GM21786 (cell line): ENCODE results near the gene CIAO2A.
"Not testable (repeated sequence)": the region's sequence is repeated elsewhere in the genome, so short reads cannot be mapped to it uniquely, and the experiment has no call there.

Source experiments
- ATAC-seq: cut with Tn5 transposase; IDR thresholded peaks from one replicate; pipeline ENCODE4 v1.9.1; 2021; ENCODE audit not compliant: unreplicated experiment

CIAO2A gene

DNA sequence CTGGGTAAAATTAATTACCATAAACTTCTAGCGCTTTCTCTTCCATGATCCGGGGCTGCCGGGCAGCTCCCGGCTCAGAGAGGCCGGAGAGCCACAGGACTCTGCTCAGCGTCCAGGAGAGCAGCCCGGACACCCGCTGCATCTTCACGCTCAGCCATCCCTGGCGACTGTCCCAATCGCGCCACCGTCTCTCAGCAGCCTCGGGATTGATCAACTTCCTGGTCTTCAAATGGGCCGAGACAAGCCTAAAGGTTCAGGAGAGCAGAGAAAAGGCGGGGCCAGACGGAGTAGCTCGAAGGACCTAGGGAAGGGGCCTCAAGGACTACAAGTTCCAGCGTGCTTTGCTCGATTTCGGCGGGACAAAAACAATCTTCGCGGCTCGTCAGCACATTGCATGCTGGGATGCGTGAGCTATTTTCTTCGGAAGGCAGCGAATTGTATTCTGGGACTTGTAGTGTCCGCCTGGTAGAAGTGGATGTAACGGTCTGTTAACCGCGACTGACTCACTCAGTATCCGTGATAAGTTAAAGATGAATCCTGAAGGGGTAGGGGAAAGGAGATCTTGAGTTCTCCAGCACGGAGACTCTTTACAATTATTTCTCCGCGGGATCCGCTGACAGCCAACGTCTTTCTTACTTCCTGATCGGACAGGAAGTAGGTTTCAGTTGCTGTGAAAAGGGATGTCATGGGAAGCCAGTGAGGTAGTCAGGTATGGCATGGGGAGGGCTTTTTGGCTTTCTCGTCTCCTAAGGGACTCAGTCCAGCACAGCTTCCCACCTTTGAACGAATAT is at the start of gene CIAO2A:
Gene CIAO2A, minus strand, starts transcription at position 212 of the 791 bp plus-strand sequence. Its CDS starts 70 bp downstream, at position 142.
- ATAC-seq = peak; percentile 56

DNA sequence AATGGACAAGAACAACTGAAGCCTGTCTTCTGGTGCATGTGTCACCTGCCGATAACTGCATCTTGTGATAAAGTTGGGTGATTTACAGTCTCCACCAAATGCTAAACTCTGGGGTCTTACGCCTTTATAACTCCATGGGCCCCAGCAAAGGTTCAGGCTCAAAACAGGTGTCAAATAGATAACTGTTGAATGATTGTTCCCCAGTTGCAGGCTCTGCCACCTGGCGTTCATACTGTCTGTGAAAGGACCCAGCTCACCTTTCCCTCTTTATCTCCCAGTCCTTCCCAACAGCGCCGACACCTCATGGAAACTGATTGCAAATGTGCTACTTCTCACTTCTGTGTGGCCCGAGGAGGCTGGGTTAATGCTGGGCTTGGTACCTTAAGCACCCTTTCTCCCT is 49.6 kb upstream of the CIAO2A start:
- ATAC-seq = no peak

- no peak for ATAC-seq
These were observed 48.3 kb upstream of the CIAO2A start for GRCh38 chr15:64141798-64142512.

DNA sequence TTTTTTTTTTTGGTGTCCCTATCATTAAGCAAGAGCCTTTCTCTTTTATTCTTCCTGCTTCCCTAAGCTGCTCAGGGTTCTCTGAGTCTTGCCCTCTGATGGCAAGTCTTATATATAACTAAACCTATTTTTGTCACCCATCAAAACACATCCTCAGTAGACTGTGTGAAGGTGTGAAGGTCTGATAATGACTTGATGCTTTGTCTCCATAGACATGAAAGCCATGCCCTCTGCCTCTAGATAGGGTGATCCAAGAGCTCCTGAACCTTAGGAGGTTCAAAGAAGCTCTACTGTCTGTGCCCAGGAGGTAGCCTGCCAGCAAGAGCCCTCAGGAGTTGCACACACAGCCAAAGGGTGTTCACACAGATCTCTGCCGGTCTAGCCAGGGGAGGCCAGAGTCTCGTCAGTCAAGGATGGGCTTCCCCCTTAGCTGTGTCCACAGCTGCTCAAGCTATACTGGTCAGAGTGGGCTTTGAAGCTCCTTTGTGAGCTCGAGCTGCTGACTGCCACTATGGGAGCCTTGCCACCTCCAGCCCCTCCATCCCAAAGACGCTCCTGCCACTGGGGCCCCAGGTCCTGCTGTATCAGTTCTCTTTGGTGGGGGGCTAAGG is 44.8 kb upstream of the CIAO2A start:
- ATAC-seq = no peak

DNA sequence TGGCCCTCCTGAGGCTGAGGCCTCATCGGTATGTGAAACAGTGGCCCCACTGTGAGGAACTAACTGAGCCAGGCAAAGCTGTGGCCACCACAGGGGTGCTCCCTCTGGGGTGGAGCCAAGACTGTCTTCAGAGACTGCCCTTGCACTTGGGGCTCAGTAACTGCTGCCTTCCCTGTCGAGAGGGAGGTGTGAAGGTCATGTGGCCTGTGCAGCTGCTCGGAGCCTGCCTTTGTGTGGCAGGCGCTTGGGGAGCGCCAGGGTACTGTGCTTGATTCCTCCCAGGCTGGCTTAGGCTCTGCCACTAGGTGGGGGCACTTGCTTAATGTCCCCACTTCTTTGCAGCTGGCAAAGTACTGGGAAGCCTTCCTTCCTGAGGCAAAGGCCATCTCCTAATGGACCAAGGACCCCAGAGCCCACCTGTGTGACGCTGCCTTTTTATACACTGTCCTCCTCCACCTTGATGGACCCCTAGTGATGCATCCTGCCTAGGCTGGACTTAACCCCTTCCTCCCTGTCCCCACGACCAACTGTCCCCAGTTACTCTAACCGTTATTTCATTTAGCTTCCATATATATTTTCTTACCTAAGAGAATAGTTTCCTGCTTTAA is 43.7 kb upstream of the CIAO2A start:
- no peak for ATAC-seq

DNA sequence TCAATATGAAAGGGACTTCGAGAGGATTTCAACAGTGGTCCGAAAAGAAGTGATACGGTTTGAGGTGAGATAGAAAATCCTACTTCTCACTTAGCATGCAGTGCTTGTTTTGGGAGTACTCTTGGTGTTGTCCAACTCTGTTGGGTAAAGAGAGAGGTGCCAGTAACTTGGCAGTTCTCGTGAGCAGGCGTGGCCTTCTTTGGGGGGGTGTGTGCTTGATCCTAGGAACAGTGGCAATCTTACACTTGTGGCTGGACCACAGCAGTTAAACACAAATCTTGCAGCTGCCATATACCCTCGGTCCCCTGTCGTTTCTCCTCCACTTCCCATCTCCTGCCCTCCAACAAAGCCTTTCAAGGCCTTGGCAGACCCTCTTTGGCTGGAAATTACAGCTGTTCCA is 42.7 kb upstream of the CIAO2A start:
- ATAC-seq = no peak

DNA sequence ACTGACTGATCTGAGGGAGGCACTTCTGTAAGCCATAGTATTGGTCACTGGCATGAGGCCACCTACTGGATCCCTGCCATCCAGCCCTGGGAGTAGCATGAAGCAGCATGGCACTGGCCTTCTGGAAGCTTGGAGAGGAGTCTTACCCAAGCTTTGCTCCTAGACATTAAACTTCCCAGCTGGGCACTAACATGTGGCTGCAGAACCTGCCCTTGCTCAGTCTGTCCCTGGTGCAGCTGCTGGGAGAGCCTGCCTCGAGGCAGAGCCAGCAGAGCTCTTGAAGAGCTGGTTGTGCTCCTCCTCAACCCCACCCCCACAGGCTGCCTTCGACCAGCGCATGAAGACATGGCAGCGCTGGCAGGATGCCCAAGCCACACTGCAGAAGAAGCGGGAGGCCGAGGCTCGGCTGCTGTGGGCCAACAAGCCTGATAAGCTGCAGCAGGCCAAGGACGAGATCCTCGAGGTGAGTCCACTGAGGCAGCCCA is 40.7 kb upstream of the CIAO2A start:
- no peak for ATAC-seq

DNA sequence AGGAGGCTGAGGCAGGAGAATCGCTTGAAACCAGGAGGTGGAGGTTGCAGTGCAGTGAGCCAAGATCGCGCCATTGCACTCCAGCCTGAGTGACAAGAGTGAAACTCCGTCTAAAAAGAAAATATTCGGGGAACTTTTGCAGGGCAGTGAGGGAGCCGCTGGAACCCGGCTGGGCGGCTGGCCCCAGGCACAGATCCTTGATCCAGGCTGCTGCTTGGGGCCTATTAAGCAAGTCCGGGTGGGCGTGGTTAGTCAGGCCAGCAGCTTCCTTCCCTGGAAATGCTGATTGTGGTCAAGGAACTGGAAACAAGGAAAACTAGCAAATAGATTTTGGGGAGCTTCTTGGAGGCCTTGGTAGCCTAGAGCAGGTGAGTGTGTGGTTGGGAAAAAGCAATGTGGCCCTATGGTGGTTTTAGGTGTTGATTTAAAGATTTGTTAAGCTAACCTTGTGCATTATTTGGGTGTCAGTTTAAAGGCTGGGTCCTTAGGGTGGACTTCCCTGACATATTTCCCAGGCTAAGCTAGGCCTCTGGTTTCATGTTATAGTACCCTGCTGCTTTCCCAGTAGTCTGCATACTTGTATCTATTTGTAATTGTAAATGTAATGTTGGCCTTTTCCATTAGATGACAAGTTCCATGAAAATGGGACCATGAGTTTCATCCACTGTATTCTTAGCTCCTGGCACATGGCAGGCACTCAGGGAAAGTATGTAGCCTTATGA is 40.1 kb upstream of the CIAO2A start:
- ATAC-seq = no peak

GRCh38 chr15:64132217-64132616 is 38.6 kb upstream of the CIAO2A start:
- no peak for ATAC-seq

- ATAC-seq = no peak
These were observed 37.9 kb upstream of the CIAO2A start for GRCh38 chr15:64131547-64131946.

GRCh38 chr15:64130159-64130558 is 36.5 kb upstream of the CIAO2A start:
- ATAC-seq = no peak

GRCh38 chr15:64127521-64128270 is 34.1 kb upstream of the CIAO2A start:
- no peak for ATAC-seq

GRCh38 chr15:64125978-64126377 is 32.3 kb upstream of the CIAO2A start:
- no peak for ATAC-seq

DNA sequence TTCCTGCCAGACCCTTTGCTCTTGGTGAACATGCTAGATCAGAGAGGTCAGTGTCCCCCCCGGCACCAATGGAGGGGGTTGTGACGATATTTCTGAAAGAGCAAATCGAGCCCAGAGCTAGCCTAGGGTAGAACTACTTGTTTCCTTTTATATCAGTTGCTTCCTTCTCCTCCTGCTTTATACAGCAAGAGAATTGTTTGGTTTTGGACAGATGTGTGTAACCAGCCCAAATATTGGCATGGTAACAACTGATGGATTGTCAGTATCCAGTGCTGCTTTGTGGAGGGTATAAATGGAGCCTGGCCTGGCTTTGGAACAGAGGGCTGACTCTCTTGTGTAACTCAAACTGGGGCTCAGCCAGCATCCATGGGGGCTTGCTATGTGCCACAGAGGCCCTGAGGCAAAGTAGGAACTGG is 29.3 kb upstream of the CIAO2A start:
- no peak for ATAC-seq

DNA sequence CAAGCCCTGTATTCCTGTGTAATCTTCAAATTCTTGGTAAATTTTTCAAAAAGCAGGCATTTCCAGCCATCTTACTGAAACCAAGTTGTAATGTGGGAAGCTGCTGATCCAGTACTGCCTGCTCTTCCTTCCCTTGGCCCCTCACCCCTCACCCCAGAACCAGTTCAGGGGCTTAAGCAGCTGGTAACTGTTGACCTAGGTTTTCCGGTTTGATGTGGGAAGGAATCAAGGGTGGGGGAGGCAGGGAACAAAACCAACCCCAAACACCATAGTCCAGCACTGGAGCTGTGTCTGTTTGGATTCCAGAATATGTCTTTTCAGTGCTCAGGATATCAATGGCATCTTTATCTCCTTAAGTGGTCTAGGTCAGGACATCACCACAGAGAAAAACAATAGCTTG is 28.8 kb upstream of the CIAO2A start:
- ATAC-seq = no peak

DNA sequence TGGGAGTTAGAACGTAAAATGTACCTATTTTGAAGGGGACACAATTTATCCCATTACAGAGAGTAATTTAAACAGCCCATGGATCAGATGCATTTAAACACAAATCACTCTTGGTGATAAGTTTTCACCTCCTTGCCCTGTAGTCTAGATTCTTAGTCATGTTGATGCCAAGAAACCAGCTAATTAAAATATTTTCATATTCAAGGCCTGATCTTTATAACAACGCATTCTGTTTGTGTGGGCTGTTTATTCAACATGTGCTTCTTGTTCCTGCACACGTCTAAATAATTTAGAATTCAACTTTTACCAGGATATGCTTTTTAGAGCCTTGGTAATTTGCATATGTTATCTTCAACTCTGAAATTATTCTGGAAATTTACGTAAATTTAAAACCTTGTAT is 28.0 kb upstream of the CIAO2A start:
- ATAC-seq = no peak

DNA sequence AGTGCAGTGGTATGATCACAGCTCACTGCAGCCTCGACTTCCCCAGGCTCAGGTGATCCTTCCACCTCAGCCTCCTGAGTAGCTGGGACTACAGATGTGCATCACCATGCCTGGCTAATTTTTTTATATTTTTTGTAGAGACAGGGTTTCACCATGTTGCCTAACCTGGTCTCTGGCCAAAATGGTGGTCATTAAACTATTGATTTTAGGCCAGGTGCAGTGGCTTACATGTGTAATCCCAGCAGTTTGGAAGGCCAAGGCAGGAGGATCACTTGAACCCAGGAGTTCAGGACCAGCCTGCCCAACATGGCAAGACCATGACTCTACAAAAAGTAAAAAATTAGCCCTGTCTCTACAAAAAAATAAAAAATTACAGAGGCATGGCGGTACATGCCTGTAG is 26.7 kb upstream of the CIAO2A start:
- ATAC-seq = not testable (repeated sequence)

DNA sequence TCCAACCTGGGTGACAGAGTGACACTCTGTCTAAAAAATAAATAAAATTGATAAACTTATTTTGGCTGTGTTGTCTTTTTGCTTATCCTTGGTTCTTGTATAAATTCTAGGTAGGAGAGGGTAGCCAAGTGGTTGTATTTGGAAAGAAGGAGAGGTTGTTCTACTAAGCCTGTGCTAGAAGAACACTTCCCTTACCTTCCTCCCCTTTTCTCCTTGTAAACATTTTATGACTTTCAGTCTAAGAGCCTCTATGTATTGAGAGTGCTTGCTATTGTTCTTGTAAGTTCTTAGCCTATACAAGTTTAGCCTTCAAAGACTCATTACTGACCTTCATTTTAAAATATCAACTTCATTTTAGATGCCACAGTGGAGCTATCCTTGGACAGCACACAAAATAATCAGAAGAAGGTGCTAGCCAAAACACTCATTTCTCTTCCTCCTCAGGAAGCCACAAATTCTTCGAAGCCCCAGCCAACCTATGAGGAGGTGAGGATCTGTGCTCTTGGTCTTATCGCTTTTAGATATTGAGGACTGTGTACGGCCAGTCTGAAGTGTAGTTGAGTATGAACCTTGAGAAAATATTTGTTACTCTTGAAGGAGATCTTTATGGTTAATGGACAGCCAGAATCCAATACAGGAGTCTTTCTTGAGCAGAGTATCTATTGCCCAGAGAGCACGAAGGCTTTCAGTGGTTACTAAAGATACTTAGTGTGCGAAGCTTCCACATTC is 24.3 kb upstream of the CIAO2A start:
- no peak for ATAC-seq

- no peak for ATAC-seq
These were observed 19.3 kb upstream of the CIAO2A start for GRCh38 chr15:64112904-64113303.
